Spleen (tissue), 11 donors: ENCODE data around the gene ASTN1. TPM values are rescaled to one million over a fixed set of nuclear protein-coding genes. Genes with fewer than 3 reads are reported as not detected.

ENCODE experiments used
- DNase-seq: peaks from one replicate; pipeline ENCODE4 v3.0.0-alpha.2; 2020
- H3K27ac ChIP-seq, 8 donors: fragments of 200-600 bp; sonication (generic) in 7 of 8; 1 replicate in 4 of 8; 2 replicates in 4 of 8; pipeline versions ENCODE4 v1.5.0 to v1.8.0; 2016 to 2021; ENCODE audit warnings: inconsistent platforms in 4 of 8, mild to moderate bottlenecking in 4 of 8, moderate library complexity in 1 of 8
- H3K27me3 ChIP-seq, 7 donors: fragments of 200-600 bp; sonication (generic) in 6 of 7; replicated peaks in 1 of 7; 1 replicate in 4 of 7; 2 replicates in 3 of 7; pipeline versions ENCODE4 v1.5.0 to v1.8.0; 2016 to 2021; ENCODE audit warnings: inconsistent platforms in 3 of 7, mild to moderate bottlenecking in 1 of 7
- H3K36me3 ChIP-seq, 6 donors: fragments of 200-600 bp; sonication (generic) in 5 of 6; 1 replicate in 4 of 6; 2 replicates in 2 of 6; pipeline versions ENCODE4 v1.5.0 to v1.8.0; 2016 to 2021; ENCODE audit warnings: inconsistent platforms in 2 of 6
- H3K4me1 ChIP-seq, 6 donors: fragments of 200-600 bp; sonication (generic) in 5 of 6; 1 replicate in 3 of 6; 2 replicates in 3 of 6; pipeline versions ENCODE4 v1.5.0 to v1.8.0; 2016 to 2021; ENCODE audit warnings: inconsistent platforms in 3 of 6
- H3K4me3 ChIP-seq, 8 donors: fragments of 200-600 bp; sonication (generic) in 7 of 8; 1 replicate in 4 of 8; 2 replicates in 4 of 8; pipeline versions ENCODE4 v1.5.0 to v1.8.0; 2016 to 2021; ENCODE audit warnings: inconsistent platforms in 4 of 8, mild to moderate bottlenecking in 4 of 8, moderate library complexity in 2 of 8
- H3K9me3 ChIP-seq, 8 donors: fragments of 200-600 bp; sonication (generic) in 7 of 8; 1 replicate in 4 of 8; 2 replicates in 4 of 8; pipeline versions ENCODE4 v1.5.0 to v1.8.0; 2016 to 2021; ENCODE audit warnings: inconsistent platforms in 4 of 8
- CTCF ChIP-seq, 11 experiments: fragments of 200-600 bp in 7 of 11; fragments of 450-650 bp in 4 of 11; sonication (generic) in 4 of 11; IDR thresholded peaks in 8 of 11; conservative IDR thresholded peaks in 3 of 11; 1 replicate in 7 of 11; 2 replicates in 4 of 11; pipeline versions ENCODE4 v1.4.0 to v1.8.0; 2016 to 2021; ENCODE audit warnings: antibody characterized with exemption in 11 of 11, inconsistent platforms in 4 of 11, mild to moderate bottlenecking in 1 of 11
- POLR2A ChIP-seq, 3 donors: fragments of 450-650 bp; IDR thresholded peaks; one replicate each; pipeline ENCODE4 v1.5.1; 2017; ENCODE audit warnings: antibody characterized with exemption in 3 of 3, mild to moderate bottlenecking in 1 of 3
- POLR2AphosphoS5 ChIP-seq, 3 donors: sonication (generic); formaldehyde crosslinking; IDR thresholded peaks; one replicate each; pipeline ENCODE4 v1.5.1; 2017; ENCODE audit warnings: antibody characterized with exemption in 3 of 3
- WGBS, 5 donors: extraction: QIAGEN DNeasy Blood & Tissue Kit in 3 of 5; methylation state at CpG; one replicate each; pipeline versions ENCODE4 v1.1.5 to v1.1.7; 2013 to 2018; 5-methylcytosine and 5-hydroxymethylcytosine counted together
- intact Hi-C: fragments of 100-400 bp; cut with DNase I; formaldehyde crosslinking; loops from one replicate; pipeline ENCODE4 v1.15.0; 2023; ENCODE audit warnings: low total_unique reads
- polyA plus RNA-seq, 3 donors: library from polyadenylated mRNA; stranded (reverse); fragments of 200-250 nt; gene quantifications; one replicate each; pipeline ENCODE4 v1.2.1, GENCODE V29; 2013
- total RNA-seq, 7 donors: library from RNA; depleted of rRNA in 3 of 7; stranded (reverse); fragments of >200 nt in 3 of 7; fragmentation: NEBNext Ultra II Directional in 4 of 7; extraction: Animal tissue kit (Norgen Biotek cat#: 25700) in 4 of 7; gene quantifications; one replicate each; pipeline versions ENCODE4 v1.1.0 to v1.2.1, GENCODE V29; 2016 to 2021
- donor health status: healthy with polysubstance abuse.
- donor health status: DM: no; HTN: no; CAD: no; lungs with moderate emphysema.
- donor health status: DM: no; HTN: no; CAD: no.
- donor health status: Bipolar disorder and iron deficiency.
- donor health status: healthy.
- donor health status: DM: no; HTN: no; CAD: no.
- donor health status: DM: yes; HTN: yes; CAD: no.

The ASTN1 gene
- total and polyA plus RNA-seq, 10 donors = 0.56 to 7.5 (median 4.2) TPM

- TF ChIP-seq POLR2A (IDR thresholded peaks at IDR 0.05) = no peak
- peak; percentile 20 to 82 (median 73) for TF ChIP-seq CTCF (IDR thresholded peaks at IDR 0.05 in 8 of 11, conservative IDR thresholded peaks at IDR 0.05 in 3 of 11)
- peak; percentile 82 for DNase-seq
- WGBS, 5 donors = 1% methylated on average over 18 to 32 of the region's 32 CpGs
- peaks cover 0 to 10% (median 8%) of the 10 kb centered on the region in 6 donors for H3K4me1 ChIP-seq
- intact Hi-C loops = loop anchor here (5.0 kb wide), 1 partner anchor 279 kb away; no protein-coding TSS in a partner anchor
- peaks cover 0 to 28% (median 0%) of the 10 kb centered on the region in 7 donors for H3K27me3 ChIP-seq
- H3K4me3 ChIP-seq = peak overlapping the region in 3 of 8 donors; percentile 3 to 54 (median 32)
- H3K36me3 ChIP-seq = no peaks in the 10 kb centered on the region
- H3K9me3 ChIP-seq = no peaks in the 10 kb centered on the region
- H3K27ac ChIP-seq = no peak overlapping the region
Observed at GRCh38 chr1:177181631-177182291, 17.2 kb upstream of the ASTN1 start.

GRCh38 chr1:177181280-177181630 is 16.7 kb upstream of the ASTN1 start:
- no peak overlapping the region for H3K27ac ChIP-seq
- WGBS, 5 donors = 22 to 36% (median 27%) methylated on average over 13 of the region's 13 CpGs
- TF ChIP-seq POLR2A (IDR thresholded peaks at IDR 0.05) = no peak
- no peak for TF ChIP-seq POLR2AphosphoS5 (IDR thresholded peaks at IDR 0.05)
- TF ChIP-seq CTCF (IDR thresholded peaks at IDR 0.05 in 8 of 11, conservative IDR thresholded peaks at IDR 0.05 in 3 of 11) = no peak
- H3K9me3 ChIP-seq = no peaks in the 10 kb centered on the region
- H3K27me3 ChIP-seq = peaks cover 0 to 28% (median 0%) of the 10 kb centered on the region in 7 donors
- no peaks in the 10 kb centered on the region for H3K36me3 ChIP-seq
- peak overlapping the region in 3 of 8 donors; percentile 3 to 54 (median 32) for H3K4me3 ChIP-seq
- intact Hi-C loops = loop anchor here (5.0 kb wide), 1 partner anchor 279 kb away; no protein-coding TSS in a partner anchor
- DNase-seq = no peak
- peaks cover 0 to 10% (median 8%) of the 10 kb centered on the region in 6 donors for H3K4me1 ChIP-seq

- no peak for TF ChIP-seq CTCF (IDR thresholded peaks at IDR 0.05 in 8 of 11, conservative IDR thresholded peaks at IDR 0.05 in 3 of 11)
- no peak for TF ChIP-seq POLR2A (IDR thresholded peaks at IDR 0.05)
- TF ChIP-seq POLR2AphosphoS5 (IDR thresholded peaks at IDR 0.05) = no peak
- no peak overlapping the region for H3K27ac ChIP-seq
- H3K4me1 ChIP-seq = peaks cover 0 to 14% (median 2%) of the 10 kb centered on the region in 6 donors
- intact Hi-C loops = no loop called here
- no peak overlapping the region for H3K4me3 ChIP-seq
- 63 to 84% (median 78%) methylated on average over 6 of the region's 6 CpGs for WGBS, 5 donors
- H3K9me3 ChIP-seq = no peaks in the 10 kb centered on the region
- DNase-seq = no peak
- no peaks in the 10 kb centered on the region for H3K36me3 ChIP-seq
- peaks cover 0 to 42% (median 14%) of the 10 kb centered on the region in 7 donors for H3K27me3 ChIP-seq
Observed at GRCh38 chr1:177174921-177175634, 10.6 kb upstream of the ASTN1 start.

- peaks cover 0 to 14% (median 2%) of the 10 kb centered on the region in 6 donors for H3K4me1 ChIP-seq
- no peak overlapping the region for H3K4me3 ChIP-seq
- no peaks in the 10 kb centered on the region for H3K36me3 ChIP-seq
- DNase-seq = no peak
- intact Hi-C loops = no loop called here
- no peak overlapping the region for H3K27ac ChIP-seq
- H3K27me3 ChIP-seq = peaks cover 0 to 46% (median 14%) of the 10 kb centered on the region in 7 donors
- WGBS, 5 donors = 67 to 84% (median 74%) methylated on average over 2 of the region's 2 CpGs
- no peaks in the 10 kb centered on the region for H3K9me3 ChIP-seq
- TF ChIP-seq CTCF (IDR thresholded peaks at IDR 0.05 in 8 of 11, conservative IDR thresholded peaks at IDR 0.05 in 3 of 11) (no peak), POLR2AphosphoS5 (IDR thresholded peaks at IDR 0.05) (no peak), POLR2A (IDR thresholded peaks at IDR 0.05) (no peak)
Observed at GRCh38 chr1:177173976-177174375, 9.5 kb upstream of the ASTN1 start.
